Endothelial cell of umbilical vein (primary cell): ENCODE data around the gene TIAM1.

Experiments used
- EZH2 ChIP-seq: IDR thresholded peaks from 2 replicates; pipeline ENCODE4 v1.6.1; 2012; ENCODE audit warnings: borderline replicate concordance, low read depth, mild to moderate bottlenecking, moderate library complexity, low read length, inconsistent platforms; ENCODE audit not compliant: severe bottlenecking
- FOS ChIP-seq: IDR thresholded peaks from 2 replicates; pipeline ENCODE4 v1.6.1; 2011; ENCODE audit warnings: mild to moderate bottlenecking, low read length, moderate library complexity, borderline replicate concordance; ENCODE audit not compliant: insufficient read depth
- JUN ChIP-seq: IDR thresholded peaks from 2 replicates; pipeline ENCODE4 v1.6.1; 2011; ENCODE audit warnings: borderline replicate concordance, low read depth; ENCODE audit not compliant: insufficient read length, insufficient read depth
- MAX ChIP-seq: IDR thresholded peaks from 2 replicates; pipeline ENCODE4 v1.6.1; 2011; ENCODE audit not compliant: insufficient read depth, insufficient read length
- POLR2A ChIP-seq: IDR thresholded peaks from 2 replicates; pipeline ENCODE4 v1.6.1; 2012; ENCODE audit warnings: low read depth, mild to moderate bottlenecking, control low read depth, low read length
- POLR2AphosphoS5 ChIP-seq: IDR thresholded peaks from 2 replicates; pipeline ENCODE4 v1.6.1; 2012; ENCODE audit warnings: low read depth, mild to moderate bottlenecking, control low read depth, low read length, moderate library complexity; ENCODE audit not compliant: insufficient read depth
- TF ChIP-seq, protein P1 (sequence below), 2 donors: IDR thresholded peaks; 1 replicate in 1 of 2; 2 replicates in 1 of 2; pipeline ENCODE4 v1.5.1; 2011; ENCODE audit warnings: low read length in 2 of 2, mild to moderate bottlenecking in 2 of 2, moderate library complexity in 2 of 2, control low read depth in 1 of 2, inconsistent platforms in 1 of 2, low read depth in 1 of 2; ENCODE audit not compliant: insufficient read depth in 1 of 2; ENCODE audit errors: extremely low read depth in 1 of 2

DNA sequence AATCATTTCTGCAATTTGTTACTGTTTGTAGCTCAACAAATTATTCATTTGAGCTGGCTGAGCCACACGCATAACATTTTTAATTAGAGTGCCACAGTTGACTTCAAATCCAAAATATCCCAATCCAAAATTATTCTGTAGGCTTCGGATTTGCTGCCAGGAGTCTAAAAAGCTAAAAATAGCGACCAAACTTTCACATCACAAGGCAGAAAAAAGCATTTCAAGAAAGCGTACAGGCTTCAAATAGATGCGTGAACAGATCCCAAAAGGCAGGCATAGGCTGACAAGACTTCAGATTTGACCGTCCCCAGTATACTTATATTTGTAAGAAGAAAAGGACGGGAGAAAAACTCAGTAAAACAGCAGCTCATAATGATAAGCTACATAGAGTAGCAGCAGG lies 24.3 kb upstream of the TIAM1 start:
- TF ChIP-seq, protein P1, sequence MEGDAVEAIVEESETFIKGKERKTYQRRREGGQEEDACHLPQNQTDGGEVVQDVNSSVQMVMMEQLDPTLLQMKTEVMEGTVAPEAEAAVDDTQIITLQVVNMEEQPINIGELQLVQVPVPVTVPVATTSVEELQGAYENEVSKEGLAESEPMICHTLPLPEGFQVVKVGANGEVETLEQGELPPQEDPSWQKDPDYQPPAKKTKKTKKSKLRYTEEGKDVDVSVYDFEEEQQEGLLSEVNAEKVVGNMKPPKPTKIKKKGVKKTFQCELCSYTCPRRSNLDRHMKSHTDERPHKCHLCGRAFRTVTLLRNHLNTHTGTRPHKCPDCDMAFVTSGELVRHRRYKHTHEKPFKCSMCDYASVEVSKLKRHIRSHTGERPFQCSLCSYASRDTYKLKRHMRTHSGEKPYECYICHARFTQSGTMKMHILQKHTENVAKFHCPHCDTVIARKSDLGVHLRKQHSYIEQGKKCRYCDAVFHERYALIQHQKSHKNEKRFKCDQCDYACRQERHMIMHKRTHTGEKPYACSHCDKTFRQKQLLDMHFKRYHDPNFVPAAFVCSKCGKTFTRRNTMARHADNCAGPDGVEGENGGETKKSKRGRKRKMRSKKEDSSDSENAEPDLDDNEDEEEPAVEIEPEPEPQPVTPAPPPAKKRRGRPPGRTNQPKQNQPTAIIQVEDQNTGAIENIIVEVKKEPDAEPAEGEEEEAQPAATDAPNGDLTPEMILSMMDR (IDR thresholded peaks at IDR 0.05; ENCODE audit: extremely low read depth in 1 of 2, insufficient read depth in 1 of 2, low read depth in 1 of 2, low read length in 2 of 2), result no peak
- no peak for TF ChIP-seq EZH2
- no peak for TF ChIP-seq MAX
- no peak for TF ChIP-seq POLR2A
- TF ChIP-seq FOS, result no peak
- TF ChIP-seq POLR2AphosphoS5, result no peak
- no peak for TF ChIP-seq JUN
